HAP-1 (cell line): Measurements from ENCODE around the gene FAM3B.
"Not testable (repeated sequence)": the region's sequence is repeated elsewhere in the genome, so short reads cannot be mapped to it uniquely, and the experiment has no call there.

ENCODE experiments used
- DNase-seq, 2 experiments: peaks; one replicate each; pipeline ENCODE4 v3.0.0-alpha.2; 2016 to 2020; ENCODE audit warnings: low spot score in 2 of 2
- H3K27me3 ChIP-seq: fragments of 250-450 bp; sonication (Bioruptor Pico); 2 replicates; pipeline ENCODE4 v1.5.1; 2020; ENCODE audit warnings: low read depth, mild to moderate bottlenecking, moderate library complexity
- H3K36me3 ChIP-seq: fragments of 250-450 bp; sonication (Bioruptor Pico); replicated peaks from 2 replicates; pipeline ENCODE4 v1.5.1; 2020; ENCODE audit warnings: mild to moderate bottlenecking
- H3K4me1 ChIP-seq: fragments of 250-450 bp; sonication (Bioruptor Pico); 2 replicates; pipeline ENCODE4 v1.5.1; 2020; ENCODE audit warnings: mild to moderate bottlenecking
- H3K4me3 ChIP-seq: fragments of 250-450 bp; sonication (Bioruptor Pico); 2 replicates; pipeline ENCODE4 v1.5.1; 2020; ENCODE audit warnings: mild to moderate bottlenecking, moderate library complexity
- H3K9me3 ChIP-seq: fragments of 250-450 bp; sonication (Bioruptor Pico); 2 replicates; pipeline ENCODE4 v1.5.1; 2020; ENCODE audit warnings: mild to moderate bottlenecking, moderate library complexity
- in situ Hi-C: fragments of 300-500 bp; cut with MboI; formaldehyde crosslinking; loops from 3 replicates; pipeline ENCODE4 v1.14.3; 2020; ENCODE audit warnings: low sequenced_read_pairs, inconsistent platforms, mixed read lengths

FAM3B gene

GRCh38 chr21:41302976-41303375 is 13.6 kb upstream of the FAM3B start:
- in situ Hi-C loops = no loop called here
- Histone ChIP-seq H3K4me3 (no peak overlapping the region), H3K9me3 (no peaks in the 10 kb centered on the region), H3K4me1 (no peaks in the 10 kb centered on the region), H3K36me3 (no peaks in the 10 kb centered on the region), H3K27me3 (no peaks in the 10 kb centered on the region)
- DNase-seq = no peak

DNA sequence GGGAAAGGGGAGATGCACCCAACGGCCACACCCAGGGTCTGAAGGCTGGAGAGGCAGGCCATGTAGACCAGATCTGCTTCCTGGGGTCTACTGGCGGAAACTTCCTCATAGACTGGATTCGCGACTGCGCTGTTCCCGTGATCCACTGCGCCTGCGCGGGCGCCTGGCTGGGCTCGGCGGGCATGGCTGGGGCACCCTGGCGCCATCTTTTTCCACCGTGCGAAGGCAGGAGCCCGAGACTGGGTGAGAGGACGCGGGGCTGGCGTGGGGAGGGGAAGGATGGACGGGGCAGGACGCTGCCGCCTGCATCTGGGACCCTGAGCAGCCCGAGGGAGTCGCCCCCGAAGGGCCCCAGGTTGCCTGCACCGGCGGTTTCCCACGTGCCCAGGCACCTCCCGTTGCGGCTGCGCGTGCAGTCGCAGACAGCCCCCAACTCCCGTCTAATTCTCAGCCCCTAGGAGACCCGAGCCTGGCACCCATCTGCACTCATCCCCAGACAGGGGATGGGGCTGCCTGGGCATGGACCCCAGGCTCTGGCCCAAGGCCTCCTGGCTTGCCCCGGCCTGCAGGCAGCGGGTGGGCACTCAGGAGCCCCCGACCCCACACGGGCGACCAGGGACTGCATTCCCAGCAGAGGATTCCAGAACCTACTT is 12.4 kb upstream of the FAM3B start:
- Histone ChIP-seq H3K36me3 (no peaks in the 10 kb centered on the region), H3K9me3 (0 out of 2 replicates have a peak, but pooled peaks cover 1% of the 10 kb centered on the region), H3K4me1 (no peaks in the 10 kb centered on the region), H3K4me3 (no peak overlapping the region), H3K27me3 (no peaks in the 10 kb centered on the region)
- no peak for DNase-seq
- in situ Hi-C loops = no loop called here

DNA sequence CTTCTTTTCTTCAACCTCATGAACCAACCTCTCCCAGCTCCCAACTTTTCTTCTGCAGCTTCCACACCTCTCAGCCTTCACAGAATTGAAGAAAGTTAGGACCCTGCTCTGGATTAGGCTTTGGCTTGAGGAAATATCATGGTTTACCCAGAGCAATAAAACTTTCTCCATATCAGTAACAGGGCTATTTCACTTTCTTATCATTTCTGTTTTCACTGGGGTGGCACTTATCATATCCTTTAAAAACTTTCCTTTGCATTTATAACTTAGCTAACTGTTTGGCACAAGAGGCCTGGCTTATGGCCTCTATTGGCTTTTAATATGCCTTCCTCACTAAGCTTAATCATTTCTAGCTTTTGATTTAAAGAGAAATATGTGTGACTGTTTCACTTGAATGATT is 9.4 kb upstream of the FAM3B start:
- no peaks in the 10 kb centered on the region for H3K4me1 ChIP-seq
- no peak for DNase-seq
- H3K27me3 ChIP-seq = no peaks in the 10 kb centered on the region
- 0 out of 2 replicates have a peak, but pooled peaks cover 2% of the 10 kb centered on the region for H3K9me3 ChIP-seq
- H3K4me3 ChIP-seq = no peak overlapping the region
- H3K36me3 ChIP-seq = no peaks in the 10 kb centered on the region
- in situ Hi-C loops = no loop called here

GRCh38 chr21:41313285-41314164 is 3.1 kb upstream of the FAM3B start:
- H3K4me3 ChIP-seq, H3K27me3 ChIP-seq, DNase-seq, in situ Hi-C loops, H3K9me3 ChIP-seq, H3K4me1 ChIP-seq, H3K36me3 ChIP-seq: not testable (repeated sequence)

DNA sequence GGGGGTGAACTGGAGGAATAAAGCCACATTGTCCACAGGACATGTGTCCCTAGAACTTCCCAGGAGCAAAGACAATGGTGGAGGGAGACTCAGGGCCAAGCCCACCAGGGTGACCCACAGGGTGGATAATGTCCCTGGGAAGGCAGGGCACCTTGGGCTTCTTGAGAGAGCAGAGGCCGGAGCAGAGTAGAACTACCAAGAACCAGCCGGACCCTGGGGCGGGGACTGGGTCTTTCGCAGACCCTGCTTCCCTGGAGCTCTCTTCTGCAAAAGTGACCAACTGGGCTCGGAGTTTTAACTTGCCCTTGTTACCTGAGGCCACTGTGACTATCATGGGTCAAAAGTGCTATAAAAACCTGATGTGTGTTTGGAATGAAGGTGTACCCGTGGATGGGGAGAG is 875 bp upstream of the FAM3B start:
- Histone ChIP-seq H3K4me1 (no peaks in the 10 kb centered on the region), H3K4me3 (no peak overlapping the region), H3K9me3 (no peaks in the 10 kb centered on the region), H3K36me3 (no peaks in the 10 kb centered on the region), H3K27me3 (no peaks in the 10 kb centered on the region)
- no peak for DNase-seq
- in situ Hi-C loops = no loop called here

DNA sequence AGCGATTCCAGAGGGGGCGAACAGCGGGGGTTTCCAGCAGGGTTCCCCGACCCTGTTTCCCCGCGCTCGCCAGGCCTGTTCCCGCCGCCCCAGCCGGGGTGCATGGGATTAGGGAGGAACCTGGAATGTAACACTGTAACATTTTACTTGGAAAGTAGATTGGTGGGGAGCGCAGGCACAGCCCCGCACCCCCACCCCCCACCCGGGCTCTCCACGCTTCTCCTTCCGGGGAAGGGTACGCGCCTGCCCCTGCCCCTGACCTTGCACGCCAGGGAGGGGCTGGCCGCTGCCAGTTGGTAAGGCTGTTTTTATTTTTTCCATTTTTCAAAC is 427 bp downstream of the FAM3B start:
- H3K4me1 ChIP-seq = no peaks in the 10 kb centered on the region
- in situ Hi-C loops = no loop called here
- H3K9me3 ChIP-seq = 0 out of 2 replicates have a peak, but pooled peaks cover 2% of the 10 kb centered on the region
- no peaks in the 10 kb centered on the region for H3K27me3 ChIP-seq
- DNase-seq = no peak
- H3K36me3 ChIP-seq = no peaks in the 10 kb centered on the region
- H3K4me3 ChIP-seq = no peak overlapping the region

DNA sequence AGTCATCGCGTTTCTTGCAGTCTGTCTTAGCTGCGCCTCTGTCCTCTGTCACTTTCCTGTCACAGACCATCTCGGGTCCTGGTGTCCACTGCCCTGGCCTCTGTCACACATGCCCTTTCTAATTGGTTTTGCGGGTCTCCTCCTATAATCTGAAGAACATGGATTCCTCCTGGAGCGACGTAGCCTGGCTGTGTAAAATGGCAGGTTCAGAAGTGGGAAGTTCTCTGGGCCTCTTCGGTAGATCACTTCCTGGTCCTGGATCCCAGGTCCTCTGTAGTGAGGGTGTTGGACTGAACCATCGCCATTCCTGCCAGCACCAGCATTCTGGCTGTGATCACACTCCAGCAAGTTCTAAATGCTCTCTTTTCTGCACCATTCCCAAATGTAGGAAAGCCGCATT is 857 bp downstream of the FAM3B start:
- no peak for DNase-seq
- in situ Hi-C loops = no loop called here
- Histone ChIP-seq H3K27me3 (no peaks in the 10 kb centered on the region), H3K4me3 (no peak overlapping the region), H3K36me3 (no peaks in the 10 kb centered on the region), H3K9me3 (0 out of 2 replicates have a peak, but pooled peaks cover 2% of the 10 kb centered on the region), H3K4me1 (no peaks in the 10 kb centered on the region)

DNA sequence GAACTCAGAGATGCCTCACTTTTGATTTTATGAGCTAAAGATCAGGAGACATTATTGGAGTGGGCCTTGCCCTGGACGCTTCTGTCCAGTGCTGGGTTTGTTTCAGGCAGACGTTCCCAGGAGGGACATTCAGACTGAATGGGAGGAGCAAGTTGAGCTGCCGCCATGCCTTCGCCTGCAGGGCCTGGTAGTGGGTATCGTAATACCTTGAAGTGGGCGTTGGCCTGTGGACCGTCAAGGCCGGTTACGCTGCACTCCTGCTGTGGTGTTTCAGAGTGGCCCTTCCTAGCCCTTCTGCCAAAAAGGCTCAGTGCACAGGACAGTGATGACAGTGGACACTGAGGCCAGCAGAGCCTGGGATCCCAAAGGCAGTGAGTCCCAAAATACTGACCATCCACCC is 1.6 kb downstream of the FAM3B start:
- DNase-seq = no peak
- Histone ChIP-seq H3K9me3 (0 out of 2 replicates have a peak, but pooled peaks cover 2% of the 10 kb centered on the region), H3K27me3 (no peaks in the 10 kb centered on the region), H3K36me3 (no peaks in the 10 kb centered on the region), H3K4me1 (no peaks in the 10 kb centered on the region), H3K4me3 (no peak overlapping the region)
- in situ Hi-C loops = no loop called here

DNA sequence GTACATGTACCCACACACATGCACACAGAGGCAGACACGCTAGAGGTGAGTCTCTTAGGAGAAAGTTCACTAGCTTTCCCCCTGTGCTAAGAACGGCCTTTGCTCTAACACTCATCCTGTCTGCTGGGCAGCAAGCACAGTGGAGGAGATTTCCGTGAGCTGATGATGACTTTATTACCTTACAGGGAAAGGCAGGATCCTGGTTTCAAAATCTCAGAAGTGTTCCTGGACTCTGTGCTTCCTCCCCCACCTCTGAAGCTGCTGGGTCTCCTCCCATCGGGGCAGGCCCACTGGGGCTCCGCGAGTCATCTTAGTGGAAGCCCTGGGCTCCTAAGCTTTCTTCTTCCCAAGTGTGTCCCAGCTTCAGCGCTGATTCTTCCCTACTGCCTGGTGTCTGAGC is 2.7 kb downstream of the FAM3B start:
- Histone ChIP-seq H3K9me3 (0 out of 2 replicates have a peak, but pooled peaks cover 5% of the 10 kb centered on the region), H3K36me3 (no peaks in the 10 kb centered on the region), H3K4me1 (no peaks in the 10 kb centered on the region), H3K27me3 (no peaks in the 10 kb centered on the region), H3K4me3 (no peak overlapping the region)
- in situ Hi-C loops = no loop called here
- DNase-seq = no peak

DNA sequence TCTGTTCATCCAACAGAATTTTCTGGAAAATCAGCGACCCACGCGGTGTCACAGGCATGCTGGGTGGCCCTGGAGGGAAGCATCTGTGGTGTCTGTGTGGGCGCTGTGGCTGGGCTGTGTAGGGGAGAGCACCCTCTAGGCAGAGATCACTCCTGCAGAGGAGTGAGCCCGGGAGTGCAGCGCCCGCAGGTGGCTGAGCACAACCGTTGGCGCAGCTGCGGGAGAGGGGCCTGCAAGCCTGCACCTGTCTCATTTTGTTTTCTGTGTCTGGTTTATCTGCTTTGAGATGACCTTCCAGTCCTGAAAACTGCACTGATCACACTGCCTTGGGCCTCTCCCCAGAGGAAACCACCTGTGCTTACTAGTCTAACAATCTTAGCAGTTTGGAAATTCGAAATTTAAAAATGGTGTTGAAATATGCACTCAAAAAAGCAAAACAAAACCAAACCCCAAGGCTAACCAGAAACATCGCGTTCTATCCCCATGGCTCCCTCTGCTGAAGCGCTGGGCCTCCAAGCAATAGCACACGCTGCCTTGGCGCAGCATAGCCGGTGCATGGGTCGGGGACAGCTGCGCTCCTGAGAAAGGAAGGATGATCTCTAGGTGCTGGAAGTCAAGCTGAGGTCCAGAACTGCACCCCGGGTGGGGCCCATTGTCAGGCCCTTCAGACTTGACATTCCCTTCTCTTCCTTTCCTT is 4.8 kb downstream of the FAM3B start:
- Histone ChIP-seq H3K9me3 (peaks cover 5% of the 10 kb centered on the region; the same call in 1 of the 2 replicates), H3K4me3 (no peak overlapping the region), H3K36me3 (no peaks in the 10 kb centered on the region), H3K27me3 (no peaks in the 10 kb centered on the region), H3K4me1 (no peaks in the 10 kb centered on the region)
- no peak for DNase-seq
- in situ Hi-C loops = no loop called here

DNA sequence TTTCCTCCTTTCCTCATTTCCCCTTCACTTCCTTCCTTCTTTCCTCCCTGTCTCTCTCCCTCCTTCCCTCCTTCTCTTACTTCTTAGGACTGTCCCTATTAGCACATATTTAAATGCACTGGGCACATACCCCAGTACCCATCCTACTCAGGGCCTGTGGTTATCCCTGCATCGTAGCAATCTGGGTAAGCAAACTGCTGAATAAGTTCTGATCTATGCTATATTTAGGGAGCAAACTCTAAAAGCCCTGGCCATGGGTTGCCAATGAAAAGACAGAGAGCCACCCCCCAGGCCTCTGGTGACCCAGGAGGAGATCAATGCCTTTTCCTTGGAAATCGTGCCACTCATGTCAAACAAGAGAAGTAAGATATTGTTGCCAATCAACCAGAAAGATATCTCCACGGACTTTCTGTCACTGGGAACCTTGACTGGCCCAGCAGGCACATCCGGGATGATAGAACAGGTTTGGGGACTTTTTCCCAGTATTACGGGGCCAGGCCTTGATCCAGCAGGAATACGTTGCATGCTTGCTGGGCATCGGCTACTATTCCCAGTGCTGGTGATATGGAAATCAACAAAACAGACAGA is 5.4 kb downstream of the FAM3B start:
- DNase-seq = no peak
- Histone ChIP-seq H3K9me3 (peaks cover 5% of the 10 kb centered on the region; the same call in 1 of the 2 replicates), H3K4me3 (no peak overlapping the region), H3K27me3 (no peaks in the 10 kb centered on the region), H3K36me3 (no peaks in the 10 kb centered on the region), H3K4me1 (no peaks in the 10 kb centered on the region)
- in situ Hi-C loops = no loop called here

GRCh38 chr21:41322496-41323382 is 6.1 kb downstream of the FAM3B start:
- Histone ChIP-seq H3K4me3 (no peak overlapping the region), H3K4me1 (no peaks in the 10 kb centered on the region), H3K36me3 (no peaks in the 10 kb centered on the region), H3K27me3 (no peaks in the 10 kb centered on the region), H3K9me3 (peaks cover 5% of the 10 kb centered on the region; the same call in 1 of the 2 replicates)
- in situ Hi-C loops = no loop called here
- DNase-seq = no peak
